Left renal pelvis (tissue), 4 donors: ENCODE results near the gene PRR5L. TPM values are rescaled to one million over a fixed set of nuclear protein-coding genes. Genes with fewer than 3 reads are reported as not detected.

Source experiments
- DNase-seq, 4 donors: peaks; one replicate each; pipeline ENCODE4 v3.0.0-alpha.2; 2013; ENCODE audit warnings: low read depth in 4 of 4, low spot score in 3 of 4
- polyA plus RNA-seq, 4 donors: library from polyadenylated mRNA; unstranded; fragments of 120-200 nt; gene quantifications; one replicate each; pipeline ENCODE4 v1.2.1, GENCODE V29; 2013; ENCODE audit not compliant: insufficient read length in 4 of 4

The PRR5L gene
- polyA plus RNA-seq, 4 donors = 5.4 to 26.7 (median 14.7) TPM

DNA sequence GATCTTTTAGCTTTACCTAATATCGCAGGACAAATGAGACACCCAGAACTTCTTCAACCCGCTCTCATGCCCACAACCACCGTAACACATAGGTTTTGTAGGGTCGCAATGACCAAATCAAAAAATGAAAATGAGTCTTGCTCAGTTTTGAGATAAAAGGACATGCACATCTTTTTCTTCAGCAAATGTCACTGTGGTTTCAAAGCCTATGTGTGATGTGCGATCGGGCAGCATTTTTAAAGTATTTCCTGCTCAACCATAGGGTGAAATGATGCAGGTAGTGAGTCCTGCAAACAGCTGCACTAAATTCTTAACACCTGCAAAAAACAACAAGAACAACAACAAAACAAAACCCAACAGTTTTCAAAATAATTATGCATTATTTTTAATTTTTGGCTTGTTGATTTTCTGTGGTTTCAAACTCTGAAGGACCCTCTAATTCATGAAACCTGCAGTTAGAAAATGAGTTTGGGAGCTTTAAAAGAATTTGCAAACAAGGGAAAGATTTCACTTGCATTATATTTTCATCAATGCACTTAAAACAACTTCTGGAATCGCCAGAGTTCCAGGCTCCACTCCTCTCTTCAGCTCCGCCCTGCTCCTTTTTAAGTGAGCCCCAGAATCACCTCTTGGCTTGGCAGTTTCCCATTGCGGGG, 79.4 kb downstream of the PRR5L start:
- no peak for DNase-seq

DNA sequence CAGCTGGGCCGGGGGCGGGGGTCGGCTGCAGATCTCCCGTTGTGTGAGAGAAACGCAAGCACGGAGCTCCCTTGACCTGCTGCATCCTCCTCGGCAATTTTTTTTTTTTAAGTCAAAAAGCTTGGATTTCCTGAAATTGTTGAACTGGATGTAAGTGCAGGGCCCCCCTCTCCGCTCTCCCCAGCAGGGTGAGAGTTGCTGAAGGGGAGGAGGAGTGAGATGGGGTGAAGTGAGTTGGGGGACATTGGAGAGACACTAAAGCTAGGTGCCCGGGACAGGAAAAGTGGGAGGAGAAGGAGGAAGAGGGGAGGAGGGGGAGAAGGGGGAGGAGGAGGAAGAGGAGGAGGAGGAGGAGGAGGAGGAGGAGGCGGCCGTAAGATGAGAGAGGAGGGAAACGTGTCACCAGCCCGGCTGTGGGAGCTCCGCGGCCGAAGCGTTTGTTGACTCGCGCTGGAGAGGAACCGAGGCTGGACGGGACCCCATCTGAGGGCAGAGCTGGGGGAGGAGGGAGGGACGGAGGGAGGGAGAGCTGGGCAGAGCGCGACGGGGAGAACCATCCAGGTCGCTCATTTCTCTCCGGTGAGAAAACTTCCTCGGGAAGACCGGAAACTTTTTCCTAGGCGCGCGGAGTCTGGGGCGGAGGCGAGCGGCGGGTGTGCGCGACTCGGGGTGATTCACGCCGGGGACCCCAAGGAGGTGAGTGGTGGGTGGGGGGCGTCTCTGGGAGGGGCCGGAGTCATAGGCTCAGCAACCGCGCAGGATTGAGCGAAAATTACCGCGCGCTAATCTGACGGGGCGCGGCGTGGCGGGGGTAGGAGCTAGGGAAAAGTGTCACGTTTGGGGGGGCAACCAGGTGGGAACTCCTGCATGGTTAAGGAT, 80.2 kb downstream of the PRR5L start:
- no peak for DNase-seq

DNA sequence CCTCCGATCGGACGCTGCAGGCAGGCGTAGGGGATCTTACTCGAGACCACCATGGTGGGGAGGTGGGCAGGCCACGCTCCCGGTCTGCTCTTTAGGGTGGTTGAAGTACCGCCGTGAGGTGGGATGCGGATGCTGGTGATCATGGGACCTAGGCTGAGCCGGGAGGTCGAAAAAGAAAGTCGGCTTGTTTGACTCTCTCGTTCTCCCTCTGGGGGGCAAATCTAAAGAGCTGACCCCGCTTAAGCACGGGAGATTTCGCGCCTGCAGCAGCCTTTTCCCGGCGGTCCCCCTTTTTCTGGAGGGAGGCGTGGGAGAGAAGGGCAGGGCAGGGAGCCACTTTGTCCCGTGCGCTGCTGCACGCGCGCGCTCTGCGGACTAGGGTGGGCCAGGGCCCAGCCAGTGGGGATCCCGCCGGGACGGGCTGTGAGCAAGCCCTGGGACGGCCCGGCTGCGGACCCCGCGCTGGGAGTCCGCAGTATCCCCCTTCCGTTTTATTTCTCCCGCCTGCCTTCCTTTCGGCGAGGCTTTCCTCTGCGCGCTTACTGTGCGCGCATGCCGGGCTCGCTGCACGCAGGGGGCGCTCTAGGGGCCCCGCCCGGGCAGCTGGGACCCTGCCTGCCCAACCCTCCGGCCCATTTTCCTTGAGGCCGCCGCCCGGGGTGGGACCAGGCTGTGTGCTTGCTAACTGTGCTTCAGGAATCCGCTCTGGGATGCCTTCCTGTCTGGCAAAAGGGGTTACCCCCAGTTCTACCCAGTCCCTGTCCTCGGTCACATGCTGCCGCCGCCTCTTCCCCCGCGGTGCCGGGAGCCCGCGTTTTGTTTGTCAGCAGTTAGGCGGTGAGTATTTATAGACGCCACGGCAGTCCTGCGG, 81.0 kb downstream of the PRR5L start:
- DNase-seq = no peak

DNA sequence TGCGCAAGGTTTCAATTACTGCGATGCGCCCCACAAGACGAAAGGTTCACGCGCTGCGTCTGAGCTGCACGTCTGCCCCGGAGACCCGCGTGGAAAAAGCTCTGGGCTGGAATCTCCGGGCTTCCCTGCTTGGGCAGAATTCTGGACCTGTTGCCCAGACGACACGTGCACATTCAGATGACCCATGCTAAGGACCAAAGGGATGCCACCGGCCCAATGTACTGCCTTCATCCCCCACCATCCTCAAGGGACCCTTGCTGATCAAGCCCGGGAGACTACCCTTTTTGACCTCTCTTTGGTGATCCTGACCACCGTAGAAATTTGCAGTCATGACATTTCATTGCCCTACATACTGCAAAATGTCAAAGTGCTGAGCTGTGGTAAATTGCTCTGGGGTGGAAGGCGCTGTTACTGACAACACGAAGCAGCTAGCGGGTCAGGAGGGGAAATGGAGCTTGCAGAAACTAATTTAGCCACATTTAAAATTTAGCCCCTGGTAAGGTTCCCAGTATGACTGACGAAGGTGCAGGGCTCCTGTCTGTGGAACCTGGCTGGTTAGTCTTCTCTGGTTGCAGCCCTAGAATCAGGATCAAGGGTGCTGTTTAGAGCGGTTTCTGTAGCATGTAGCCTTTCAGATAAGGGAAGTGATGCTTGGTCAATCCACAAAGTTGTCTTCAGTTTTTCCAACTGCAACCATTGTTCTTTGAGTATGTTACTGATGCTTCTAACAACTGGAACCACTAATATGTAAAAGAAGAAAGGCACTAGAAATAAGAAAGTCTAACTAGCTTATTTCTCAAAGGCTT, 81.9 kb downstream of the PRR5L start:
- no peak for DNase-seq

DNA sequence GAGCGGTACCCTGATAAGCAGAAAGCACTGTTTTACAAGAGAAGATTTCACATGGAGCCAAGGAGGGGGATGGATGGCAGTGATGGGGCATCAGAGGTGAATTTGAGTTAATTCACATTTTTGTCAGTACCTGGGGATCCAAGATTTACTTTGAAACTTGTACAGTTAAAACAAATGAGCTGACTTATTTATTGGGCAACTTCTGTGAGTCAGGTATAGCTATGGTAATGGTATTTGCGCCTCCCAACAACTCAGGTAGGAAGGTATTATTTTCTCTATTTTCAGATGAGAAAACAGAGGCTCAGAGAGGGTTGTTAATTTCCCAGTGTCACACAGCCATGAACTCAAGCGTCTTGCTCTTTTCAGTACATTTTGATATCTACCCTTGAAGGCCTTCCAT, 83.6 kb downstream of the PRR5L start:
- DNase-seq = no peak

DNA sequence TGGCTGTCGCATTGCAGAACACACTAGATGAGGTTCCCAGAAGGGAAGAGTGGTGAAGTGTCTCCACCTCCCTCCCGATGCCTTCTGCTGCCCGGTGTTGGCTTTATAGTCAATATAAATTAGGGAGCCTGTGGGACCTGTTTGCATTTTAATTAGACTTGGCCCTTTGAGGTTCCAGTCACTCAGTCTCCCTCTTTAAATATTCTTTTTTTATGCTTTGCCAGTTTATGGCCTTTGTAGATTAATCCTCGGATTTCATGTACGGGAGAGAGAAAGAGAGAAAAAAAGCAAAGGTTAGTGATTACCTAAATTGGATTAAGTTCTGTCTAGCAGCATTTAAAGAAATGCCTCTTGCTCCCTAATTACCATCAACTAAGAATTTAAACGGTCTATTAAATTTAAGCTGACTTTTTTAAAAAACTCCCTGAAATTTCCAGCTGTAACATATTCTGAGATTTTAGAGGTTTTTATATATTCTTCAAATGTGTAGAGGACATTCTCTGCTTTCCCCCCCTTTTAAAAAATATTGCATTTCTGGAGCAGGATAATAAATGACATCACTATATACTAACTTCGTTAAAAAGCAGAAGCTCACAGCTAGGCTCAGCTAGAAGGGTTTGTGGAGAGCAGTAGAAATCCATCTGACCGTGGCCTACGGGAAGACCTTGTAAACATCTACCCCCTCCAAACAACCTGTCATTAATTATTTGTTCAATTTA, 84.4 kb downstream of the PRR5L start:
- no peak for DNase-seq

DNA sequence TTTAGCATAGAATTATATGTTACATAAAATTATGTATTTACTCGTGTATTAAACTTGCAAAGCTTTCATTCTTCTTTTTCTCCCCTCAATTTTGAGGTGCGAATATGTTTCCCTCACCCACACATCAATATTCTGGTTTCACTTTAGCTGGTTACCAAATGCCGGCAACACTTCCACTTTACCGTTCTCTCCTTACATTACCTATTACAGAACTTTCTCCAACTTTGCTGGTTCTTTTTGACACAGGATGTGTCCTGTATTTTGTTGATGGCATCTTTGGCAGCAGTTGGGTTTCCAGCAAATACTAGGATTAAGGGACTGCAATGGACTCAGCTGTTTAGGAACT, 84.9 kb downstream of the PRR5L start:
- DNase-seq = no peak

DNA sequence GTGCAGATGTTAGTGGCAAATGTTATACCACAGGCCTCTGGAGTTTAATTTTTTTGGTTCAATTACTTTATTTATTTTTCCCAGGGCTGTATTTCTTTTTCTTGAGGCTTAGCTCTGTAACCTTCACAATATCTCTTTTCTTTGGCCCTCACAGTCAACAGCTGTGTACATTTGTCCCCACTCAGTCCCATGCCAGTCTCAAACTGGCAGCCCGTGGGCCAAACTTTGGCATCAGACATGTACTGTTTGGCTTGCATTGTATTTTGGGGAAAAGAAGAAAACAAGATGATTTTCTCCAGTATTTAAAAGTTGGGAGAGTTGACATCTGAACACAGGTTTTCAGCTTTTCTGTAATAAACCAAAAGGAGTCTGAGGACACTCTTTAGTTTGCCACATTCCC, 87.1 kb downstream of the PRR5L start:
- no peak for DNase-seq

DNA sequence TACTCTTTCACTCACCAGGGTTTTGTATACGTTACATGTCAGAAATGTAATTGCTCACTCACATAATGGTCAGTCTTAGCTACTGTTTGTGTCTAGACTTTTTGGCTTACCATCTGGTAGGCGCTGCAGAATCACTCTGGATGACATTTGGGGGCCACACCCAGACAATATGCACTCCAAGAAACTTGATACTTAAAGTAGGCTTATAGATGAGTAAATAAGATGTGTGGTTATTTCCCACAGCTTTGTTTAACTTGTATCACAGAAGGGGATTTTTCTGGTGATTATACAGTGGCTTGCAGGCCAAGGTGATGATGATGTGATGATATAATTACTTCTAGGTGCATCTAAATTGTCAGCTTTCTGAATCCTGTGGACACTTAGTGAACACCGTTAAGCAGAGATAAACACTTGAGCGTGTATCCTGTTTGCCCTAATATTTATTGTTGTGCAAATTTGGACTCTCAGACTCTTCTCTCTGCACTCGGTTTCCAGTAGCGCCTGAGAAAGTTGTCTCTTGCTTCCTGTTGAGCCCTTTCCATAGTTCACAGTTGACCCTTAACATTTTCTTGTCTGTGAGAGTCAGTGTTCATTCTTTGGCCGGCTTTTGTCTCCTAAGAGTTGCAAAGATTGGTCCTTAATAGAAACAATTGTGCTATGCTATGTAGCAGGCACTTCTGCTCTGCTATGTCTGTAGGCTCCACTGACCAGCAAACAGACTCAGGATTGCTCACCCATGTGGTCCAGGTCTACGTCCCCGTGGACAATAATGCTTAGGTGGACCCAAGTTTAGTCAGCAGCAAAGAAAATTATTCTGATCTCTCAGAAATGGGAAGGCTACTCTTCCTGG, 89.3 kb downstream of the PRR5L start:
- DNase-seq = no peak

DNA sequence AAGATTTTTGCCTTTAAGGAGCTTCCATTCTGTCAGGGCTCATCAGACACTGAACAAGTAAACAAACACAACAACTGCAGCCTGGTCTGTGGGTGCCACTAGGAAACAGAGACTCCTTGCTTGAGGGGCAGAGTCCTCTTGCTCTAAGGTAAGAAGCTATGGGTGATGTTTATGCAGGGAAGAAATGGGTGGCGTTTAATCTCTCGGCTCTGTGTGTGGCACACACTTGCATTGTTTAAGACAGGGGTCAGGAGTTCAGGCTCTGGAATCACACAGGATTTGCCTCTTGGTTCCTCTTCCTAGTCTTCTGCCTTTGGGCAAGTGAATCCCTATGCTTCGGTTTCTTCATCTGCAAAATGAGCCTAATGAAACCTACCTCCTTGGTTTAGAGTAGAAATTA, 90.3 kb downstream of the PRR5L start:
- no peak for DNase-seq

DNA sequence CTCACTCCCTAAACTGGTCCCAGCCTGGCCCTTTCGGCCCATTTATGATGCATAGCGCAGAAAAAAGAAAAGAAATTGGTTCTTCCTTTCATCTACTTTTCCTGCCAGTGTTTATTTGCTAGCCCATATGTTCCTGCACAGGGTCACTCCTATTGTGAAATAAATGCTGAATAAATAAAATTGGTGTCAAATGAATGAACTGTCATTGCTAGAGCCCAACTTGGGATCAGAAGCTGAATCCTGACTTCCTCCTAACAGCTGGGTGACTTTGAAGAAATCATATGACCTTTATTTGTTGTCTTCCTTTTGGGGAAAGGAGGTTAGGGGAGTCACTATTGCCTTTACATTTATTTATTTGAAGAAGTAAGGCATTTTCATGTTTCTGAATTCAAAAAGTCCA, 92.0 kb downstream of the PRR5L start:
- DNase-seq = no peak

DNA sequence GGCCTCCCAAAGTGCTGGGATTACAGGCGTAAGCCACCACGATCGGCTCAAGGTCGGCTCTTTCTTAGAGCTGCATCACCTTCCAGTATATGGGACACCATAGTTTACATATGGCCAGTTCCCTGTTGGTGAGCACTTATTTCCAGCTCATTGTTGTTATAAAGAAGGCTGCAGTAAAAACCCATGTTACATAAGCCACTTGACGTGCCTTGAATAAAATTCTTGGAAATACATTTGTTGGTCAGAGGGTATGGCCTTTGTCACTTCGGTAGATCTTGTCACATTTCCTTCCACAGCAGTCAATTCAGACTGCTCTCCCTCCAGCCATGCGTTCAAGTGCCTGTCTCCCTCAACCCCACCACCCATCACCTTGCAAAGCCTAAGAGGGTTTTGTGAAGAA, 92.9 kb downstream of the PRR5L start:
- DNase-seq = no peak

DNA sequence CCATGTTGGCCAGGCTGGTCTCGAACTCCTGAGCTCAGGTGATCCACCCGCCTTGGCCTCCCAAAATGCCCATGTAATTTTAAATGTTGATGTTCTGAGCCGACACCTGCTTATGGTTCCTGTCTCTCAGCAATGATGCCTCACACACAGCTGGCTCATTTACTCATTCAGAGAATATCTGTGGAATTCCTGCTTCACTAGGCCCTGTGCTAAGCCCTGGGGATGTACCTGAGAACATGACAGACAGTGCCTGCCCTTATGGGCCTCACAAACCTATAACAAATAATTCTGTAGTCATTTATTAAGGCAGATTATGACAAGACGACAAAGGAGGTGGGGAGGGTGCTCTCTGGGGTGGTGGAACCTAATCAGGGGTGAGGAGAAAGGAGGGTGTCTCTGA, 93.7 kb downstream of the PRR5L start:
- no peak for DNase-seq

DNA sequence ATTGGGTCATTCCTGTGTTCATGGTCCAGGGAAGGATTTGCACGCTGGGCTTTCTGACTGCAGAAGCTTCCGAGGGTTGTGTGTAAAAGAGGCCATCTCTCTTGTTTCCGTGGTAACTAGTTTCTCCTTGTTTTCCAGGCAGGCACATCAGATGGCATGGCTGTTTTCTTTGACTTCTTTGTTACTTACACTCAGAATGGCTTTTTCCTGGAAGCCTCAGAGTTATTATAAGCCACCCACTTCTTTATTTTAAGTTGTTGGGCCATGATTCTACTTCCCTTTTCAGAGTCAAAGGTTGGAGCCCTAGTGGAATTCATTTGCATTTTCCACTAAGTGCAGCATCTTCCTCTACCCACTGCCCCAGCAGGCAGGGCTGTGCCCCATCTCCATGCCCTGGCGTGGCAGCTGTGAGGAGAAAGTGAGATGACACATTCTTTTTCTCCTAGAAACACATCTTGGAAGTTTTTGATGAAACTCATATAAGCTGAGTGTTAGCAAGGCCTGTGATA, 94.9 kb downstream of the PRR5L start:
- no peak for DNase-seq

DNA sequence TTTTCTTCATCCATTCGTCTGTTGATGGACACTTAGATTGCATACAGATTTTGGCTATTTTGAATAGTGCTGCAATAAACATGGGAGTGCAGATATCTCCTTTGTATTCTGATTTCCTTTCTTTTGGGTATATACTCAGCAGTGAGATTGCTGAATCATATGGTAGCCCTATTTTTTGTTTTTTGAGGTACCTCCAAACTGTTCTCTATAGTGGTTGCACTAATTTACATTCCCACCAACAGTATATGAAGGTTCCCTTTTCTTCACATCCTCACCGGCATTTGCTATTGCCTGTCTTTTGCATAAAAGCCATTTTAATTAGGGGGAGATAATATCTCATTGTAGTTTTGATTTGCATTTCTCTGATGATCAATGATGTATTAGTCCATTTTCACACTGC, 96.1 kb downstream of the PRR5L start:
- DNase-seq = no peak

DNA sequence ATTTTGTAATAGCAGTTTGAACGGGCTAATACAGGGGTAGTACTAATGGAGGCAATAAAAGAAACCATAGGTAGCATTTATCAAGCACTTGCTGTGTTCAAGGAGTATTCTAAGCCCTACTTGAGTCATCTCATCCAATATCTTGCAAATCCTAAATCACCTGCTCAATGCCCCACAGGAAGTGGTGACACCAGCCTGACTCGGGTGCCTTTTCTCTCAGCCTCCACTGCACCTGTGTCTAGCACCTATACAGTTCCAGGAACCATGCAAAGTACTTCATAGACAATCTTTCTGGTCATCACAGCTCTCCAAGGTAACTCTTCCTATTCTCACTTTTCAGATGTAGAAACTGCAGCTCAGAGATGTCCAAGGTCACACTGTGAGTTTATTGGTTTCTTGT, 98.0 kb downstream of the PRR5L start:
- DNase-seq = no peak

DNA sequence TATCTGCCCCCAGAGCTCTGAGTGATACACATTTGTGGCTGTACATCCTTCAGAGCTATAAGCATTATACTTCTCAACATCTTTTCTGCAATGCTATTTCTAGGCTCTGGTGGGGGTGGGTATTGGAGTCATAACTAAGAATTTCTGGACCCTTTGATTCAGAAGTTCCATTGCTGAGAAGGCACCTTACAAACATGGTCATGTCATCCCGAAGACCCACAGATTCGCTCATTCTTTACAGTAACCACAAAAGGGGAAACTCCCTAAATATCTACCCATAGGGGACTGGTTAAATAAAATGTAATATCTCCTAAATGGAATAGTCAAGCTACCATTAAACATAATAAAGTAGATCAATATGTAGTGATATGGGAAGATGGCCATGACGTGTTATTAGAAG, 98.8 kb downstream of the PRR5L start:
- DNase-seq = no peak

DNA sequence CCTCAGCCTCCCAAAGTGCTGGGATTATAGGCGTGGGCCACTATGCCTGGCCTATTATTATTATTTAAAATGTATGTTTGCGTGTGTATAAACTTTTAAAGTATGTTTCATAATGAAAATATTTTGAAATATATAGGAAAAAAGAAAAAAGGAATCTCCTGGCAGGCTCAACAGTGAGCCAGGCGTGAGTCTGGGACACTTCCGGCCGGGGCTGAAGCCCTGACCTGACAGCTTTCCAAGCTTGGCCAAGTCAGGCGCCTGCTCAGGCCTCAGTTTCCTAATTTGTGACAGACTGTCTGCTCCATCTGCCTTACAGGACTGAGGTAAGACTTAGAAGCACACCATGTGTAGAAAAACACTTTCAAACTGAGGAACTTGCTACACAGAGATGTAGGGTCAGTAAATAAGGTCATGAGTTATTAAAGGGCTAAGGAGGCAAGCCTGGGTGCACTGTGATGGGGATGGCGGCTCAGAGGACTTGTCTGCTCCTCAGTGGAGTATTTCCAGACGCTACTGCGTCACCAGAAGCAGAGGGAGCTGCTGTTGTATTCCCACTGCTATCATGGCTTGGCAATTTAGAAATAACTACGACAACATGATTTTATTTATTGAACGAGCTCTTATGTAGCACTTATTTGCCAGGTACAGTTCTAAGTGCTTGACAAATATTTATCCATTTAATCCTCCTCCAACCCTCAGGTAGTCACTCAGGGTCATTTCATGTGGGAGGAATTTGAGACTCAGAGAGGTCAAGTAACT, 100.1 kb downstream of the PRR5L start:
- no peak for DNase-seq
